Glutamatergic neuron (in vitro differentiated cells): Measurements from ENCODE around the gene TAF13. TPM values are rescaled to one million over a fixed set of nuclear protein-coding genes. Genes with fewer than 3 reads are reported as not detected.

ENCODE experiments used
- DNase-seq: peaks from one replicate; pipeline ENCODE4 v3.0.0; 2022
- H3K27ac Mint-ChIP-seq: one replicate; pipeline ENCODE4 v1.8.0; 2020; ENCODE audit warnings: mild to moderate bottlenecking, mixed read lengths, inconsistent platforms; ENCODE audit not compliant: unreplicated experiment
- H3K27me3 Mint-ChIP-seq: one replicate; pipeline ENCODE4 v1.8.0; 2020; ENCODE audit warnings: mild to moderate bottlenecking, moderate library complexity, mixed read lengths, inconsistent platforms; ENCODE audit not compliant: unreplicated experiment
- H3K36me3 Mint-ChIP-seq: one replicate; pipeline ENCODE4 v1.8.0; 2020; ENCODE audit warnings: mild to moderate bottlenecking, mixed read lengths, inconsistent platforms; ENCODE audit not compliant: unreplicated experiment
- H3K4me1 Mint-ChIP-seq: one replicate; pipeline ENCODE4 v1.8.0; 2020; ENCODE audit warnings: mild to moderate bottlenecking, low read depth, mixed read lengths, inconsistent platforms; ENCODE audit not compliant: unreplicated experiment
- H3K4me3 Mint-ChIP-seq: one replicate; pipeline ENCODE4 v1.8.0; 2020; ENCODE audit warnings: mild to moderate bottlenecking, mixed read lengths, inconsistent platforms; ENCODE audit not compliant: unreplicated experiment
- H3K9me3 Mint-ChIP-seq: one replicate; pipeline ENCODE4 v1.8.0; 2020; ENCODE audit warnings: mild to moderate bottlenecking, moderate library complexity, mixed read lengths, inconsistent platforms; ENCODE audit not compliant: unreplicated experiment
- long read RNA-seq: library from polyadenylated mRNA; unstranded; transcript quantifications from one replicate; pipeline ENCODE4 v2.0.0, GENCODE V29; 2020; ENCODE audit not compliant: unreplicated experiment
- total RNA-seq: library from RNA; stranded (reverse); fragmentation: NEBNext Ultra II Directional; extraction: Animal tissue kit (Norgen Biotek cat#: 25700); gene quantifications from one replicate; pipeline ENCODE4 v1.2.1, GENCODE V29; 2021; ENCODE audit not compliant: unreplicated experiment
- TF ChIP-seq, protein P1 (sequence below): fragments of 200-600 bp; sonication (generic); IDR thresholded peaks from one replicate; pipeline ENCODE4 v1.5.0; 2021; ENCODE audit not compliant: partially characterized antibody, unreplicated experiment

Gene TAF13
- total RNA-seq, result 66.0 TPM
- long read RNA-seq, partial matches to known transcripts, result 0 of 11 reads
- long read RNA-seq, other reads (novel, unspliced or antisense), result 10 of 11 reads

DNA sequence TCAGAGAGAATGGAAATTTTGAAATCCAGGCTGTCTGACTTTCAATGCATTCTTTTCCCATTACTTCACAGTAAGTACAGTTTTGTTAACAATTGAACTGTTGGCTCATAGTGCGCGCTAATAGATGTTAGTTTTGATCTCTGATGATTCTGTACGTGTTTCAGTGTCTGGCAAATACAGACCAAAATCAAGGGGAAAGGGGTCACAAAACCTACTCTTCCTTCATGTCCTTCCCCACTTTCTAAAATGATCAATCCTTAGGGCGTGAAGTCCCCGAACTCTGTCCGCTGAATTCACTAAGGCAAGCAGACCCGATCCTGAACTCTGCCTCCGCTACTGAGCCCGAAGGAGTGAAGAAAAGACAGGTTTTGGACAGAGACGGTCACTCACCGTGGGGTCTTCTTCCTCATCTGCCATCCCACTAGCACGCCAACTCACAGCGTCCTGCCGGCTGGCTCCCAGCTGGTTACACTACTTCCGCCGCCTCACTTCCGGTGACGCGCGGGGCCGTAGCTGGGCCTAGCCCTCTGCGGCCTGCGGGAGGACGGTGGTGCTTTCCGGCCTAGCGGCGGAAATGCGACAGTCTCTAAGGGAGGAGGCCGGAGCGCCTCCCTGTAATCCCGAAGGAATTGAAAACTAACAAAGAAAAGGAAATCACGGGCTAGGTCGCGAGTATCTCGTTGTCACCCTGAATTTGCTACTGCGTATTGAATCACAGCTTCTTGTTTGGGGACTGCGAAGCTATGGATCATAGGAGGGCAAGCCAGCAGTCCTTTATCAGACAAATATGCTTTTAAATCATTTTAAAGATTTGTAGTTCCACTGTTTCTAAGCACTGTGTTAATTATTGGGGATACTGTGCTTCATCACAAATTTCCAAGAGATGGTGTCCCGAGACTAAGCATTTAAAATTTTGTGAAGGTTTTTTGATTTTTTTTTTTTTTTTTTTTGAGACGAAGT, at the start of gene TAF13:
TSS of gene TAF13 (minus strand) at position 473 of the 960 bp plus-strand sequence. CDS start at position 417, 56 bp downstream.
- H3K27ac Mint-ChIP-seq, result peak within 1 kb of the TSS; percentile 100
- TF ChIP-seq, protein P1, sequence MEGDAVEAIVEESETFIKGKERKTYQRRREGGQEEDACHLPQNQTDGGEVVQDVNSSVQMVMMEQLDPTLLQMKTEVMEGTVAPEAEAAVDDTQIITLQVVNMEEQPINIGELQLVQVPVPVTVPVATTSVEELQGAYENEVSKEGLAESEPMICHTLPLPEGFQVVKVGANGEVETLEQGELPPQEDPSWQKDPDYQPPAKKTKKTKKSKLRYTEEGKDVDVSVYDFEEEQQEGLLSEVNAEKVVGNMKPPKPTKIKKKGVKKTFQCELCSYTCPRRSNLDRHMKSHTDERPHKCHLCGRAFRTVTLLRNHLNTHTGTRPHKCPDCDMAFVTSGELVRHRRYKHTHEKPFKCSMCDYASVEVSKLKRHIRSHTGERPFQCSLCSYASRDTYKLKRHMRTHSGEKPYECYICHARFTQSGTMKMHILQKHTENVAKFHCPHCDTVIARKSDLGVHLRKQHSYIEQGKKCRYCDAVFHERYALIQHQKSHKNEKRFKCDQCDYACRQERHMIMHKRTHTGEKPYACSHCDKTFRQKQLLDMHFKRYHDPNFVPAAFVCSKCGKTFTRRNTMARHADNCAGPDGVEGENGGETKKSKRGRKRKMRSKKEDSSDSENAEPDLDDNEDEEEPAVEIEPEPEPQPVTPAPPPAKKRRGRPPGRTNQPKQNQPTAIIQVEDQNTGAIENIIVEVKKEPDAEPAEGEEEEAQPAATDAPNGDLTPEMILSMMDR, result no peak
- peak within 1 kb of the TSS; percentile 99 for H3K4me3 Mint-ChIP-seq
- H3K36me3 Mint-ChIP-seq, result no peaks in the 10 kb centered on the region
- H3K27me3 Mint-ChIP-seq, result no peaks in the 10 kb centered on the region
- H3K9me3 Mint-ChIP-seq, result peaks cover 10% of the 10 kb centered on the region
- H3K4me1 Mint-ChIP-seq, result peaks cover 8% of the 10 kb centered on the region
- peak; percentile 96 for DNase-seq

DNA sequence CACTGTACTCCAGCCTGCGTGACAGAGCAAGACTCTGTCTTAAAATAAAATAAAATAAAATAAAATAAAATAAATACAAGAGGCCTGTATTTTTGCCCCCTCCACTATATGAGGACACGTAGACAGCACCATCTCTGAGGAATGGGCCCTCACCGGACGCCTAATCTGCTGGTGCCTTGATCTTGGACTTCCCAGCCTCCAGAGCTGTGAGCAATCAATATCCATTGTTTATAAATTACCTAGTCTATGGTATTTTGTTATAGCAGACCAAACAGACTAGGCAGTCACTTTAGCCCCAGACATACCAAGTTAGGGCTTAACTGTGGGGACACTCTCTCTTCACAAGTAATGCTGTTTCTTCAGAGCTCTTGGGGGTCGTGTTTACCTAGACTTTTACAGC, 44.6 kb upstream of the TAF13 start:
- H3K9me3 Mint-ChIP-seq, result peaks cover 5% of the 10 kb centered on the region
- no peaks in the 10 kb centered on the region for H3K36me3 Mint-ChIP-seq
- no peaks in the 10 kb centered on the region for H3K4me1 Mint-ChIP-seq
- H3K27ac Mint-ChIP-seq, result no peak overlapping the region
- H3K4me3 Mint-ChIP-seq, result no peak overlapping the region
- peaks cover 2% of the 10 kb centered on the region for H3K27me3 Mint-ChIP-seq
- TF ChIP-seq, protein P1, result no peak
- DNase-seq, result no peak

DNA sequence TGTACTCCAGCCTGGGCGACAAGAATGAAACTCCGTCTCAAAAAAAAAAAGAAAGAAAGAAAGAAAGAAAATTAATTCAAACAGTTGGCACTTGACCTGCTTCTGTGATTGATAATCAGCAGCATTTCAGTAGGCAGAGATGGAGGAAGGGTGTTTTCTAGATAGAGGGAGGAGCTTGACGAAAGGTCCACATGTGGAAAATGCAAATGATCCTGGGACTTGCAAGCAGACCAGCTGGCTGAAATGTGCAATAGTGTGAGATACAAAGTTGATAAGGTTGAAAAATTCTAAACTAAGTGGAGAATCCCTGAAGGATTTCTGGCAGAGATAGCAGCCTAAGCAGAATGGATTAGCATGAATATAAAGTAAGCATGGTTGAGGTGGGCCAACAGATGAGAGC, 42.3 kb upstream of the TAF13 start:
- TF ChIP-seq, protein P1, result no peak
- peaks cover 5% of the 10 kb centered on the region for H3K4me1 Mint-ChIP-seq
- no peak overlapping the region for H3K27ac Mint-ChIP-seq
- no peak for DNase-seq
- H3K36me3 Mint-ChIP-seq, result peaks cover 3% of the 10 kb centered on the region
- H3K4me3 Mint-ChIP-seq, result no peak overlapping the region
- peaks cover 11% of the 10 kb centered on the region for H3K27me3 Mint-ChIP-seq
- H3K9me3 Mint-ChIP-seq, result peaks cover 6% of the 10 kb centered on the region

DNA sequence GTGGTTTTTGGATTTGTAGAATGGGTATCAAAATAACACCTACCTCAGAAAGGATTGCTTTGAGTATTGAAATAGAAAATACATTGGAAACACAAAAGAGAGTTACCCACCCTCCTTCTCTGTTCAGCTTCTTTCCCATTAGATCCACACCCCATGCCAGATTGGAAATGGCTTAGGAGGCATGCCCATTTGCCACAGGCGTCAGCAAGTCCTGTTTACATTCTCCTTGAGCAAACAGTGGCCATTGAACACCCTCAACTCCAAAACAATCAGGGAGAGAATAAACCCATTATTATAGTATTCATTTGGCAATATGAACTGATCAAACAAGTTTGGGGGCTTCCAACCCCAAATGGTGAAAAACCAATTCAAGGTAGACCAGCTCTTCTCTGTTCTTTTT, 40.5 kb upstream of the TAF13 start:
- H3K27ac Mint-ChIP-seq, result no peak overlapping the region
- DNase-seq, result no peak
- H3K27me3 Mint-ChIP-seq, result peaks cover 16% of the 10 kb centered on the region
- H3K4me3 Mint-ChIP-seq, result no peak overlapping the region
- H3K36me3 Mint-ChIP-seq, result peaks cover 3% of the 10 kb centered on the region
- peaks cover 8% of the 10 kb centered on the region for H3K4me1 Mint-ChIP-seq
- peaks cover 9% of the 10 kb centered on the region for H3K9me3 Mint-ChIP-seq
- TF ChIP-seq, protein P1, result no peak

DNA sequence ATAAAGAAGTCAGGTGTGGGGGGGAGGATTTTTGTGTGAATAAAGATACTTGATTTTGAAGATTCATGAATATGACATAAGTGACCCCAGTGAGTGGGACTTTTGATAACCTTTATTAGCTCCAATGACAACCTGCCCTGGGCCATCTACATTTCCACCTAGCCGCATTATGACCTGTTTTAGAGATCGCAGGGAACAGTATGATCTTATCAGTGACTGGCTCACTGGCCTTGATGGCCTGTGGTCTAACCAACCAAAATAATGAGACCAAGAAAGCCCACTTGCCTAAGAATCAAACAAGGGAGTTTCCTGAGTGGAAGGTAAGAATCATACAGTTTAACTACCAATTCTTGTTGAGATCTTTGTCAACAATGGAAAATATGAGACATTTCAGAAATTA, 39.9 kb upstream of the TAF13 start:
- Mint-ChIP-seq H3K4me1 (peaks cover 8% of the 10 kb centered on the region), H3K27me3 (peaks cover 16% of the 10 kb centered on the region)

More for the DNA sequence above, 39.9 kb upstream of the TAF13 start:
- no peak for DNase-seq
- Mint-ChIP-seq H3K9me3 (peaks cover 9% of the 10 kb centered on the region), H3K4me3 (no peak overlapping the region), H3K27ac (no peak overlapping the region), H3K36me3 (peaks cover 3% of the 10 kb centered on the region)
- TF ChIP-seq, protein P1, result no peak
